ENCODE measurements around the gene TAF11L5.
"Not testable (repeated sequence)": the region's sequence is repeated elsewhere in the genome, so short reads cannot be mapped to it uniquely, and the experiment has no call there.

Gene TAF11L5

DNA sequence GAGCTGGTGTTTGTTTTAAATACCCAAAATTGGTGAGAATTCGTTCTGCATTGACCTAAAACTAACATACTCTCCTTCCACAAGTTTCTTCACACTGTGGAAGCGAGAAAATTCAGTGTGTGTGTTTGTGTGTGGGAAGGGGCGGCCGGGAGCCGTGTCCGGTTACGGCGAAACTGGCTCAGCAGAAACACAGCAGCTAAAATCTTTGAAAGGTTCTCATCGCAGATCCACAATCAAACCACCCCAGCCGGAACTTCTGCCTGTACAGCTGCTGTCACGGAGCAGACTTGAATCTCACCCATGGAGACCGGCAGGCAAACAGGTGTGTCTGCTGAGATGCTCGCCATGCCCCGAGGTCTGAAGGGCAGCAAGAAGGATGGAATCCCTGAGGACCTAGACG is at the start of gene TAF11L5:
TSS of gene TAF11L5 (plus strand) at position 301 of the 400 bp plus-strand sequence.
- DNase-seq (ENCODE audit: low read depth in 2 of 2) = not testable (repeated sequence)

DNA sequence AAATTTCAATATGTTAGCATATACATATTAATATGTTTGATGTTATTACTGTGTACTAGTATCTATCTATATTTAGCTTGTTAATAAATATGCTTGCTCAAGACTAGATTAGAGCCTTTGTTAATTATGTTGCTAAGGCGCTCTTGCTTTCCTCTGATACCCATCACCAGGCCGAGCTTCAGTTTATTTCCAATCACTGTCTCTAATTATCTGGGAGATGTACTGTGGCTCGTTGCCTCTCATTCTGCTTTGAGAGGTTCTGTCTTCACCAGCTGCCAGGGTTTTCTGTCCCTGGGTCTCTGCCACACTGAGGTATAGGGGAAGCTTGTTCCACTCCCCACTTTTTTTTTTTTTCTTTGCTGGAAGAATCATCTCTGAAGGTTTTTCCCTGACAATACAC is 48.0 kb upstream of the TAF11L5 start:
- no peak for DNase-seq (ENCODE audit: low read depth in 2 of 2)

DNA sequence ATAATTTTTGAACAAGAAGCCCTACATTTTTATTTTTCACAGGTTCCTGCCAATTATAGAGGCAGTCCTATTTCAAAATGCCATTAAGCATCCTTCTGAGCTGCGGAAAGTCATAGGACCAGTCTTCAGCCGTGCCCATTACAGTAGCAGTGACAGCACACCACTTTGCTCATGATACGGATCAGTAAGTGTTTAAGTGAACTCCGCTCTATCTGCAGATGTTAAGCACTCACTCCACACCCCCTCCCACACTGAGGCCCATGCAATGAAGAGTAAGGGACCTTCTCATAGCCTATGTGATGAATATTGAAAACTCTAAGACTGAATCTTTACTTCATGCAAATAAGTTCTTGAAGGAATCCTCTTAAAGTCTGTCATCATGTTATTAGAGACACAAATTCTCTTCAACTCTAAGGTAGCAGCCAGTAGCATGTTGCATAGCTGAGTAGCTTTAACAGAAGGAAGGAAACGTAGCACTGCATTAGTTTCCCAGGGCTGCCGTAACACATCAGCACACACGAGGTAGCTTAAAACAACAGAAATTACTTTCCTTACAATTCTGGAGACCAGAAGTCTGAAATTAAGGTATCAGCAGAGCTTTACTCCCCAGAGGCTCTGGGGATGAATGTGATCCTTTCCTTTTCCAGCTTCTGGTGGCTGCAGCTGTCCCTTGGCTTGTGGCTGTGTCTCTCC is 47.3 kb upstream of the TAF11L5 start:
- no peak for DNase-seq (ENCODE audit: low read depth in 2 of 2)

DNA sequence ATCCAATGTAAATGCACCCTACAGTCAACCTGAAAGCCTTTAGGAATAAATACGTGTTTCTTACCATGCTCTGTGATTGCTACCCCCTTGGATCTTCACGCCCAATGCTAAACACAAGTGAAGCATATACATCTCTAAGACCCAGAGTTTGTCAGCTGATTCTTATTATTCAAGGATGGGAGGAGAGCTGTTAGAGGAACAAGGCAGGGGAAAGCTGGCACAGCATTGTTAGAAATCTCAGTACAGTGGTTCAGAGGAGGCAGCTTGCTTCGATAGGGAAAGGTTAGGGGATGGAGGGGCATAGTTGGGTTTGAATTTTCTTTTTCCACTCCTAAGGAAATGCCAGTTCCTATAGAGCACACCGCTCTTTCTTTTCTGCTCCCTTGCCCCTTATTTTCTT is 43.7 kb upstream of the TAF11L5 start:
- DNase-seq (ENCODE audit: low read depth in 2 of 2) = no peak

DNA sequence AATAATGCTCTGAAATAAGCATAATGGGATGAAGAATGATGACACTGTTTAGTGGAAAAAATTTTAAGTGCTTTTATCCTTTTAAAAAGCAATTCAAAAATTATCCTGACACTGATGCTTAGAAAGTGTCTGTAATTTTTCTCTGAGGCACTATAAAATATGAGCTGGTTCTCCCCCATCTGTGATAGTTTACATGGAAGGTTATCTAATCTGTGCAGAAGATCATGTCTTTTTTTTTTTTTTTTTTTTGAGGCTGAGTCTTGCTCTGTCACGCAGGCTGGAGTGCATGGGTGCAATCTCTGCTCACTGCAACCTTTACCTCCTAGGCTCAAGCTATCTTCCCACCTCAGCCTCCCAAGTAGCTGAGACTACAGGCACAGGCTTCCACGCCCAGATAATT is 42.2 kb upstream of the TAF11L5 start:
- no peak for DNase-seq (ENCODE audit: low read depth in 2 of 2)

DNA sequence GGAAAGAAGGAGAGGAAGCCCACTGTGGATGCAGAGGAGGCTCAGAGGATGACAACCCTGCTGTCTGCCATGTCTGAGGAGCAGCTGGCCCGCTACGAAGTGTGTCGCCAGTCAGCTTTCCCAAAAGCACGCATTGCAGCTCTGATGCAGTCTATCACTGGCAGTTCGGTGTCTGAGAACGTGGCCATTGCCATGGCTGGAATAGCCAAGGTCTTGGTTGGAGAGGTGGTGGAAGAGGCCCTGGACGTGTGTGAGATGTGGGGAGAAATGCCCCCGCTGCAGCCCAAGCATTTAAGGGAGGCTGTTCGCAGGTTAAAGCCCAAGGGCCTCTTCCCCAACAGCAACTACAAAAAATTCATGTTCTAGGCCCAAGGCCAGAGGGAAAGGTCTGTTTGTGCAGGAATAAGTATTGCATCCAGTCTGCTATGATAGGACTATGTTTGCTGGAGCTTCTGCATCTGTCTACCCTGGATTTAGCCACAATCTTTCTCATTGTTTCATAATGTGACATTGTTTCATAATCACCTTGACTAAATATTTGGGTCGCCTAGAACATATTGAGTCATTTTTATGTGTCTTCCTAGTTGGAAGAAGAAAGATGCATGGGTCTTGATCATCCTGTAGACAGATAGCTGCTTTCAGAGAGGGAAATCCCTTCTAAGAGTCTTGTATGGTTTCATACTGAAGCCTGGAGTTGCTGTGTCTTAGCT is 38.4 kb upstream of the TAF11L5 start:
- DNase-seq (ENCODE audit: low read depth in 2 of 2) = not testable (repeated sequence)

DNA sequence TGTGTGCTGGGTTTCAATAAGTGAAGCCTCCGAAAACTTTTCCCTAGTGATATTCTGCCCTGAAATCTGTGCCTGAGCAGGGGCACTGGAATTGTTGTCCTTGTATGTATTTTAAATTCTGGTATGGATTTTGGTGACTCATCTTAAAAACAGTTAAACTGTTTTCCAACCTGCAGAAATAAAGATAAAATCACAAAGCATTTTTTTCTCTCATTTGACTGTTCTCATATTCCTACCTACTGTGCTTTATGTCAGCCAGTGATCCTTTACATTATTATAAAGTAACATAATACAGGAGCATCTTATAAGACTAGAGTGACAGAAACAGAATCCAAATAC is 37.9 kb upstream of the TAF11L5 start:
- DNase-seq (ENCODE audit: low read depth in 2 of 2) = no peak

DNA sequence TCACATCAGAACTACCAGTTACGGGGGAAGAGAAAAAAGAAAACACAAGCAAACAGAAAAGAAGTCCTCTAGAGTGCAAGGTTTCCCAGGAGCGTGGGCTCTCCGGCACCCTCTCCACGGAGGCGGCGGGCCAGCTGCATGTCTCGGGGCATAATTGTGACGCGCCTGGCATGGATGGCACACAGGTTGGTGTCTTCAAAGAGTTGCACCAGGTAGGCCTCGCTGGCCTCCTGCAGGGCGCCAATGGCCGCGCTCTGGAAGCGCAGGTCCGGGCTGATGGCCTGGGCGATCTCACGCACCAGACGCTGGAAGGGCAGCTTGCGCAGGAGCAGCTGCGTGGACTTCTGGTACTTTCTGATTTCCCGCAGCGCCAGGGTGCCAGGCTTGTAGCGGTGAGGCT is 33.8 kb upstream of the TAF11L5 start:
- DNase-seq (ENCODE audit: low read depth in 2 of 2) = not testable (repeated sequence)

DNA sequence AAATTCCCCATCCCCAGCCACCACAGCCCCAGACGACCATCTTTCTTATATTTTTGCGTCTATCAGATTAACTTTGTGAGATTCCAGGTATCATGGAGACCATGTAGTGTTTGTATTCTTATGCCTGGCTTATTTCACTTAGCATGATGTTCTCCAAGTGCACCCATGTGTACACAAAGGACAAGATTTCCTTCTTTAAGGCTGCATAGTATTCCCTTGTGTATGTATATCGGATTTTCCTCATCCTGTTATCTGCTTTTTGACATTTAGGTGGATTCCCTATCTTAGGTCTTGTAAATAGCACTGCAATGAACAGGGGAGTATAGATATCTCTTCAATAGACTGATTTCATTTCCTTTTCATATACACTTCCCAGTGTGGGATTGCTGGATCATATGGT is 32.3 kb upstream of the TAF11L5 start:
- no peak for DNase-seq (ENCODE audit: low read depth in 2 of 2)

DNA sequence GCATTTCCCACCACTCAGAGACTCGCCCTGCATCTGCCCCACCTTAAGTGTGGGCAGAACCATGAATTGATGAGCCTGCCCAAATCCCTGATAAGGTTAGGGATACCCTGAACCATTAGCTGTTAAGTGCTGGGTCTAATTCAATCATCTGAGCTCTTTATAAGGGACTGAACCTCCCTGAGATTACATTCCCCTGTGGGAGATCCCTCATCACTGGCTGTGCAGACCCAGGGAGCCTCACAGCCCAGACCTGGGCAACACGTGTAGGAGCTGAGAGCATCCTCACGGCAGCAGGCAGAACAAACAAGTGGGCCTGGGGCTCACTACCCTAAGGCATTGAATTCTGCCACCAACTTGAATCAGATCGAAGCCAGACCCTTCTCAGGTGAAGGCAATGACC is 27.6 kb upstream of the TAF11L5 start:
- DNase-seq (ENCODE audit: low read depth in 2 of 2) = no peak

DNA sequence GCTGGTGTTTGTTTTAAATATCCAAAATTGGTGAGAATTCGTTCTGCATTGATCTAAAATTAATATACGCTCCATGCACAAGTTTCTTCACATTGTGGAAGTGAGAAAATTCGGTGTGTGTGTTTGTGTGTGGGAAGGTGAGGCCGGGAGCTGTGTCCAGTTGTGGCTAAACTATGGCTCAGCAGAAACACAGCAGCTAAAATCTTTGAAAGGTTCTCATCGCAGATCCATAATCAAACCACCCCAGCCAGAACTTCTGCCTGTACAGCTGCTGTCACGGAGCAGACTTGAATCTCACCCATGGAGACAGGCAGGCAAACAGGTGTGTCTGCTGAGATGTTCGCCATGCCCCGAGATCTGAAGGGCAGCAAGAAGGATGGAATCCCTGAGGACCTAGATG is 27.1 kb upstream of the TAF11L5 start, which contains the start of gene TAF11L2:
TSS of gene TAF11L2 (plus strand) at position 301 of the 400 bp plus-strand sequence.
- DNase-seq (ENCODE audit: low read depth in 2 of 2) = not testable (repeated sequence)

DNA sequence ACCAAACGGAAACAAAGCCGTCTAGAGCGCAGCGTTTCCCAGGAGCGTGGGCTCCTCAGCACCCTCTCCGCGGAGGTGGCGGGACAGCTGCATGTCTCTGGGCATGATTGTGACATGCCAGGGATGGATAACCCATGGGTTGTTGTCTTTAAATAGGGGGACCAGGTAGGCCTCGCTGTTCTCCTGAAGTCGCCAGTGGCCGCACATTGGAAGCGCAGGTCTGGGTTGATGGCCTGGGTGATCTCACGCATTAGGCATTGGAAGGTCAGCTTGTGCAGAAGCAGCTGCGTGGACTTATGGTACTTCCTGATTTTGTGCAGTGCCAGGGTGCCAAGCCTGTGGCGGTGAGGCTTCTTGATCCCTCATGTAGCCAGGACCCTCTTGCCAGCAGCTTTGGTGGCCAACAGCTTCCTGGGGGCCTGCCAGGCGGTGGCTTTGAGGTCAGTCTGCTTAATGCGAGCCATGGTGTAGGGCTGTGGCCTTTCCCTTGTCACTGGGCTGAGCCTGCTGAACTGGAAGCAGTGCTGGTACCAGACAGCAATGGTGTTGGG is 13.2 kb upstream of the TAF11L5 start:
- DNase-seq (ENCODE audit: low read depth in 2 of 2) = no peak

DNA sequence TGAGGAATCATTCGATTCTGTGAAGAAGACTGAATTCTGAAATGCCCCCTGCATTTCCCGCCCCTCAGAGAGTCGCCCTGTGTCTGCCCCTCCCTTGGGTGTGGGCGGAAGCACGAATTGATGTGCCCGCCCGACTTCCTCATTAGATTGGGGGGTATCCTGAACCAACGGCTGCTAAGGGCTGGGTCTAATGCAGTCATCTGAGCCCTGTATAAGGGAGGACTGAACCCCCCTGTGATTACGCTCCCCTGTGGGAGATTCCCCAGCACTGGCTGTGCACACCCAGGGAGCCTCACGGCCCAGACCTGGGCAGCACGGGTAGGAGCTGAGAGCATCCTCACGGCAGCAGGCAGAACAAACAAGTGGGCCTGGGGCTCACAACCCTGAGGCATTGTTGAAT is 7.5 kb upstream of the TAF11L5 start:
- DNase-seq (ENCODE audit: low read depth in 2 of 2) = not testable (repeated sequence)

DNA sequence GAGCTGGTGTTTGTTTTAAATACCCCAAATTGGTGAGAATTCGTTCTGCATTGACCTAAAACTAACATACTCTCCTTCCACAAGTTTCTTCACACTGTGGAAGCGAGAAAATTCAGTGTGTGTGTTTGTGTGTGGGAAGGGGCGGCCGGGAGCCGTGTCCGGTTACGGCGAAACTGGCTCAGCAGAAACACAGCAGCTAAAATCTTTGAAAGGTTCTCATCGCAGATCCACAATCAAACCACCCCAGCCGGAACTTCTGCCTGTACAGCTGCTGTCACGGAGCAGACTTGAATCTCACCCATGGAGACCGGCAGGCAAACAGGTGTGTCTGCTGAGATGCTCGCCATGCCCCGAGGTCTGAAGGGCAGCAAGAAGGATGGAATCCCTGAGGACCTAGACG is 7.0 kb upstream of the TAF11L5 start, which contains the start of gene TAF11L3:
TSS of gene TAF11L3 (plus strand) at position 301 of the 400 bp plus-strand sequence.
- not testable (repeated sequence) for DNase-seq (ENCODE audit: low read depth in 2 of 2)

DNA sequence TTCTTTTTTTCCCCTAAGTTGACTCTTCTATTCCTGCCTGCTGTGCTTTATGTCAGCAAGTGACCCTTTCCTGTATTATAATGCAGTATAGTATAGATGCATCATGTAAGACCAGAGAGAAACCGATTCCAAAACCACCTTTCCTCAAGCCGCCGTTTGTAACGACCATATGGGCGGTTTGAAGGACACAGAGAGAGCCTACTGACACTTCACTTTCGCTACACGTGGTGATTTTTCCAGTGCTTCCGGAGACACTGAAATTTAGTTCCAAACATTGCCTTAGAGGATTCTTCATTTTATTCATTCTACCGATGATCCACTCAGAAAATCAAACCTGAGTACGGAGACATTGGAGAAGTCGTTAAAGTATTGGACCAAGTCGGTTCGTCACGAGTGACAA is 5.5 kb upstream of the TAF11L5 start:
- not testable (repeated sequence) for DNase-seq (ENCODE audit: low read depth in 2 of 2)

DNA sequence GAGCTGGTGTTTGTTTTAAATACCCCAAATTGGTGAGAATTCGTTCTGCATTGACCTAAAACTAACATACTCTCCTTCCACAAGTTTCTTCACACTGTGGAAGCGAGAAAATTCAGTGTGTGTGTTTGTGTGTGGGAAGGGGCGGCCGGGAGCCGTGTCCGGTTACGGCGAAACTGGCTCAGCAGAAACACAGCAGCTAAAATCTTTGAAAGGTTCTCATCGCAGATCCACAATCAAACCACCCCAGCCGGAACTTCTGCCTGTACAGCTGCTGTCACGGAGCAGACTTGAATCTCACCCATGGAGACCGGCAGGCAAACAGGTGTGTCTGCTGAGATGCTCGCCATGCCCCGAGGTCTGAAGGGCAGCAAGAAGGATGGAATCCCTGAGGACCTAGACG is 3.5 kb upstream of the TAF11L5 start, which contains the start of gene TAF11L4:
TSS of gene TAF11L4 (plus strand) at position 301 of the 400 bp plus-strand sequence.
- not testable (repeated sequence) for DNase-seq (ENCODE audit: low read depth in 2 of 2)

DNA sequence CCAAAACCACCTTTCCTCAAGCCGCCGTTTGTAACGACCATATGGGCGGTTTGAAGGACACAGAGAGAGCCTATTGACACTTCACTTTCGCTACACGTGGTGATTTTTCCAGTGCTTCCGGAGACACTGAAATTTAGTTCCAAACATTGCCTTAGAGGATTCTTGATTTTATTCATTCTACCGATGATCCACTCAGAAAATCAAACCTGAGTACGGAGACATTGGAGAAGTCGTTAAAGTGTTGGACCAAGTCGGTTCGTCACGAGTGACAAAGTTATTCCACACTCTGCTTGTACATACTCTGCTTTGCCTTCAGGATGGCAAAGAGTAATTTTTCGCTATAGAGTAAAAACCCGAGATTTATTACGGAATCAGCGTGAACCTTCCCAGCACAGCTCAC is 1.5 kb downstream of the TAF11L5 start:
- DNase-seq (ENCODE audit: low read depth in 2 of 2) = not testable (repeated sequence)

DNA sequence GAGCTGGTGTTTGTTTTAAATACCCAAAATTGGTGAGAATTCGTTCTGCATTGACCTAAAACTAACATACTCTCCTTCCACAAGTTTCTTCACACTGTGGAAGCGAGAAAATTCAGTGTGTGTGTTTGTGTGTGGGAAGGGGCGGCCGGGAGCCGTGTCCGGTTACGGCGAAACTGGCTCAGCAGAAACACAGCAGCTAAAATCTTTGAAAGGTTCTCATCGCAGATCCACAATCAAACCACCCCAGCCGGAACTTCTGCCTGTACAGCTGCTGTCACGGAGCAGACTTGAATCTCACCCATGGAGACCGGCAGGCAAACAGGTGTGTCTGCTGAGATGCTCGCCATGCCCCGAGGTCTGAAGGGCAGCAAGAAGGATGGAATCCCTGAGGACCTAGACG is 3.3 kb downstream of the TAF11L5 start, which contains the start of gene TAF11L6:
TSS of gene TAF11L6 (plus strand) at position 301 of the 400 bp plus-strand sequence.
- DNase-seq (ENCODE audit: low read depth in 2 of 2) = not testable (repeated sequence)
